HAP-1 (cell line): ENCODE measurements around the gene HOXD1.

Experiments
- DNase-seq, 2 experiments: peaks; one replicate each; pipeline ENCODE4 v3.0.0-alpha.2; 2016 to 2020; ENCODE audit warnings: low spot score in 2 of 2
- H3K27me3 ChIP-seq: fragments of 250-450 bp; sonication (Bioruptor Pico); 2 replicates; pipeline ENCODE4 v1.5.1; 2020; ENCODE audit warnings: low read depth, mild to moderate bottlenecking, moderate library complexity
- H3K36me3 ChIP-seq: fragments of 250-450 bp; sonication (Bioruptor Pico); replicated peaks from 2 replicates; pipeline ENCODE4 v1.5.1; 2020; ENCODE audit warnings: mild to moderate bottlenecking
- H3K4me1 ChIP-seq: fragments of 250-450 bp; sonication (Bioruptor Pico); 2 replicates; pipeline ENCODE4 v1.5.1; 2020; ENCODE audit warnings: mild to moderate bottlenecking
- H3K4me3 ChIP-seq: fragments of 250-450 bp; sonication (Bioruptor Pico); 2 replicates; pipeline ENCODE4 v1.5.1; 2020; ENCODE audit warnings: mild to moderate bottlenecking, moderate library complexity
- H3K9me3 ChIP-seq: fragments of 250-450 bp; sonication (Bioruptor Pico); 2 replicates; pipeline ENCODE4 v1.5.1; 2020; ENCODE audit warnings: mild to moderate bottlenecking, moderate library complexity
- in situ Hi-C: fragments of 300-500 bp; cut with MboI; formaldehyde crosslinking; loops from 3 replicates; pipeline ENCODE4 v1.14.3; 2020; ENCODE audit warnings: low sequenced_read_pairs, inconsistent platforms, mixed read lengths

HOXD1 gene

GRCh38 chr2:176158186-176158591 is 30.3 kb upstream of the HOXD1 start:
- no peaks in the 10 kb centered on the region for H3K27me3 ChIP-seq
- peaks cover 4% of the 10 kb centered on the region; the same call in 1 of the 2 replicates for H3K36me3 ChIP-seq
- DNase-seq: peak in 1 of 2 experiments; percentile 73
- peaks cover 16% of the 10 kb centered on the region for H3K4me1 ChIP-seq
- in situ Hi-C loops: no loop called here
- H3K4me3 ChIP-seq: peak overlapping the region; percentile 31
- no peaks in the 10 kb centered on the region; the same call in 1 of the 2 replicates for H3K9me3 ChIP-seq

GRCh38 chr2:176158855-176159662 is 29.4 kb upstream of the HOXD1 start:
- H3K36me3 ChIP-seq: no peaks in the 10 kb centered on the region; the same call in 1 of the 2 replicates
- H3K9me3 ChIP-seq: no peaks in the 10 kb centered on the region; the same call in 1 of the 2 replicates
- no peaks in the 10 kb centered on the region for H3K27me3 ChIP-seq
- in situ Hi-C loops: no loop called here
- DNase-seq: peak in 1 of 2 experiments; percentile 61
- peaks cover 16% of the 10 kb centered on the region for H3K4me1 ChIP-seq
- no peak overlapping the region for H3K4me3 ChIP-seq

DNA sequence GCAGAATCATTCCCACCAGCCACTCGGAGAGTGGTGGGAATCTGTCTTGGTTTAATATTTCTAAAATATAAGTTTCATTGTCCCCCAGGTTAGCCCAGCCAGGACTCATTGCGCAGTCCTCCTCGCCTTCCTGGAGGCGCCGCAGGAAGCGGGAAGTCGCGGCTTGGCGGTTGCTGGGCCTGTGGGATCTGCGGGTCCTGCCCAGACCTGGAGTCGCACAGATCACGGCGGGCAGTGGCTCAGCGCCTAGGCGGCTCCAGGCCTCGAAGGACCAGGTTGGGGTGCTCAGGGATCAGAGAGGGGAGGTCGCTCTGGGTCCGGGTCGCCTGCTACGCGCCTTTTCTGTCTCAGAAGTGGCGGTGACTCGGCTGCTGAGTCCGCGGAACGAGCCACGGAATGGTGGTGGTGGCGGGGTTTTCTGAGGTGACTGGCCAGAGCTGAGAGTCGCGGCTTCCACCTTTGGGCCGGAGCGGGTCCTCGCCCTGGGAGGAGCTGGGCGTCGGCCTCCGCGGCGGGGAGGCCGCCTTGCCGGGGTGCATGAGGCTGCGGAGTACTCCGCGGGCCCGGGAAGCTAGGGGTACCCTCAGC is 28.7 kb upstream of the HOXD1 start:
- in situ Hi-C loops: no loop called here

DNA sequence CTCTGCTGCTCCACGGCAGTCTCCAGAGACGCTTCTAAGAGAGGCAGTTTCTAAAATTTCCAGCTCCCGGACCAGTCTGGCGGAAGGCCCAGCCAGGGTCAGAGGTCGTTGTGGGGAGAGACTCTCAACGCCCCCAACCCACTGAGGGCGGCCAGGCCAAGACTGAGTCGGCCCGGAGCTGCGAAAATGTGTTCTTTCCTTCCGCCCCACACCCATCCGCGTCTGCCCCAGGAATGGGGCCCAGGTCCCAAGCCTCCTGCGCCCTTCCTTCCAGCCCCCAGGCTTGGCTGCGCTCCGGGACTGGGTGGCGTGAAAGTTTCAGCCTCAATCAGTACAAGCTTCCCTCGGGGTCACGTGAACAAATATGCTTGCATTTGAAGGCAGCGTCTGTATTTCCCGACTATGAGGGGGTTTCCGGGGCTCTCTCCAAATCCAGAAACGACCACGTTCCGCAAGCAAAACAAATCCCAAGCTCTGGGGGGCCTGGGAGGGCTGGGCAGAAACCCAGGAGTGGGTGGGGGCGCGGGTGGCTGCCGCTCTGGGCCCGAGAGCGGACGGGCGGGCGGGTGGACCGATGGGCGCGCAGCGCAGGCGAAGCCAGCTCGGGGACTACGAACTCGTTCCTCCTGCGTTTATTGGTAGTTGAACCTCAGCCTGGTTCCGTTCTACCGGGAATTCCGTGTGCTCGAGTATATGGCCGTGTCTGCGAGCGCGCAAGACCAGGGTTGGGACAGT is 28.1 kb upstream of the HOXD1 start:
- DNase-seq: no peak
- Histone ChIP-seq H3K9me3 (no peaks in the 10 kb centered on the region; the same call in 1 of the 2 replicates), H3K27me3 (no peaks in the 10 kb centered on the region), H3K4me1 (peaks cover 22% of the 10 kb centered on the region), H3K36me3 (no peaks in the 10 kb centered on the region), H3K4me3 (no peak overlapping the region)
- in situ Hi-C loops: no loop called here

More for the DNA sequence above, 28.7 kb upstream of the HOXD1 start:
- no peaks in the 10 kb centered on the region for H3K27me3 ChIP-seq
- peaks cover 20% of the 10 kb centered on the region for H3K4me1 ChIP-seq
- H3K36me3 ChIP-seq: no peaks in the 10 kb centered on the region; the same call in 1 of the 2 replicates
- DNase-seq: no peak
- H3K9me3 ChIP-seq: no peaks in the 10 kb centered on the region; the same call in 1 of the 2 replicates
- no peak overlapping the region for H3K4me3 ChIP-seq

DNA sequence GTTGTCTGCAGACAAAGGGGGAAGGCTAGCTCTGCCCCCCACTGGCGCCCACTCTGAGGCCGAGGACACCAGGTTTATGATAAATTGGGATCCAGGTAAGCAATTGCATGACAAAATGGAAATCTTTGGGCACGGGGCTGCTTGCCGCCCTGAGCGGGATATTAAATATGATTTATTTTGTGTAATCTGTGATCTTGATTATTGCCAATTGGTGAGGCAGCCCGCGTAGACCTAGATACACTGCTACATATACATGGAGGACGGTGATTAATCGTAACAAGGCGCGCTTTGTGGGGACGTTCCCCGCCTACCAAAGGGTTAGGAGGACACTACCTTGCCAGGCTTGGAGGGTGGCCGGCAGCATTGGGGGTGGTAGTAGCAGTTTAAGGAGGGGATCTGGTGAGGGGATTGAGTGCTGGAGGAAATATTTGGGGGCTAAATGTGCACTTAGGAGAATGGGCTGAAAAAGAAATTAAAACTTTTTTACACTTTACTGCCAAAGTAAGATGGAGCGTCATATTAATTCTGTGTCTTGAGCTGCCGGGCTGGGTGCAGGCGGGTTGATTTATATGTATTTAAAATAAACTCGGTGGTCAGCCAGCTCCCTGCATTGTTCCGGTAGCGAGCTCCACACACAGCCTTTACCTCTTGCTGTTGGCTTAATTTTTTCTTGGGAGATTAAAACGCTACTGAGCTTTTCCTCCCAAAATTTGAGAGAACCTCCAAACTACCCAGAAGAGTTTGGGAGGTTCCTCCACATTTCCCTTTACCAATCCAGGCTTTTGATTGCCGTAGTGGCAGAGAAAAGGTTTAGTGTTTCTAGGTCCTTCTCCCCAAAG is 27.3 kb upstream of the HOXD1 start:
- Histone ChIP-seq H3K4me3 (no peak overlapping the region), H3K4me1 (peaks cover 26% of the 10 kb centered on the region), H3K9me3 (no peaks in the 10 kb centered on the region; the same call in 1 of the 2 replicates), H3K27me3 (no peaks in the 10 kb centered on the region), H3K36me3 (no peaks in the 10 kb centered on the region)
- no peak for DNase-seq
- in situ Hi-C loops: no loop called here

GRCh38 chr2:176161825-176162626 is 26.4 kb upstream of the HOXD1 start:
- no peak overlapping the region for H3K4me3 ChIP-seq
- H3K9me3 ChIP-seq: no peaks in the 10 kb centered on the region; the same call in 1 of the 2 replicates
- DNase-seq: no peak
- in situ Hi-C loops: no loop called here
- H3K4me1 ChIP-seq: peaks cover 25% of the 10 kb centered on the region
- H3K27me3 ChIP-seq: no peaks in the 10 kb centered on the region
- no peaks in the 10 kb centered on the region for H3K36me3 ChIP-seq

GRCh38 chr2:176162911-176163671 is 25.4 kb upstream of the HOXD1 start:
- Histone ChIP-seq H3K9me3 (no peaks in the 10 kb centered on the region; the same call in 1 of the 2 replicates), H3K4me1 (peaks cover 17% of the 10 kb centered on the region), H3K36me3 (no peaks in the 10 kb centered on the region), H3K4me3 (no peak overlapping the region), H3K27me3 (no peaks in the 10 kb centered on the region)
- in situ Hi-C loops: no loop called here
- no peak for DNase-seq

DNA sequence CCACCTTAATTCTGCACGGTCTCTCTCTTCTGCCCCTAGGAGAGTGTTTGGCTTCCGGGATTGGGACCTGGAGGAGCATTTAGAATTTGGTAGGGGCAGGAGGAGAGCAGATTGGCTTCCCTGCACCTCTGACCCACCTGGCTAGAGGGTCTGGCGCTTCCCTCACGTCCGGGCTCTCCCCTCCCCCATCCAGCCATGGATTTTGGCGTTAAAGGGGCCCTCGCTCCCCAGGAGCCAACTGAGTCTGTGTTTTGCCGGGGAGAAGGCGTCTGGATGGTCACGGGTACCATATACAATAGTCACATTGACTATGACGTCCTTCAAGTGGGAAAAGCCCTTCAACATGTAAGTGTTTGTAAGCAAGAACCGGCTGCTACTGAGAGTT is 24.8 kb upstream of the HOXD1 start:
- in situ Hi-C loops: no loop called here
- no peak for DNase-seq
- Histone ChIP-seq H3K27me3 (no peaks in the 10 kb centered on the region), H3K9me3 (no peaks in the 10 kb centered on the region; the same call in 1 of the 2 replicates), H3K36me3 (no peaks in the 10 kb centered on the region), H3K4me3 (no peak overlapping the region), H3K4me1 (peaks cover 13% of the 10 kb centered on the region)

GRCh38 chr2:176164201-176164600 is 24.3 kb upstream of the HOXD1 start:
- H3K4me3 ChIP-seq: no peak overlapping the region
- no peaks in the 10 kb centered on the region for H3K27me3 ChIP-seq
- H3K9me3 ChIP-seq: no peaks in the 10 kb centered on the region; the same call in 1 of the 2 replicates
- no peak for DNase-seq
- no peaks in the 10 kb centered on the region for H3K36me3 ChIP-seq
- peaks cover 13% of the 10 kb centered on the region for H3K4me1 ChIP-seq
- in situ Hi-C loops: no loop called here

DNA sequence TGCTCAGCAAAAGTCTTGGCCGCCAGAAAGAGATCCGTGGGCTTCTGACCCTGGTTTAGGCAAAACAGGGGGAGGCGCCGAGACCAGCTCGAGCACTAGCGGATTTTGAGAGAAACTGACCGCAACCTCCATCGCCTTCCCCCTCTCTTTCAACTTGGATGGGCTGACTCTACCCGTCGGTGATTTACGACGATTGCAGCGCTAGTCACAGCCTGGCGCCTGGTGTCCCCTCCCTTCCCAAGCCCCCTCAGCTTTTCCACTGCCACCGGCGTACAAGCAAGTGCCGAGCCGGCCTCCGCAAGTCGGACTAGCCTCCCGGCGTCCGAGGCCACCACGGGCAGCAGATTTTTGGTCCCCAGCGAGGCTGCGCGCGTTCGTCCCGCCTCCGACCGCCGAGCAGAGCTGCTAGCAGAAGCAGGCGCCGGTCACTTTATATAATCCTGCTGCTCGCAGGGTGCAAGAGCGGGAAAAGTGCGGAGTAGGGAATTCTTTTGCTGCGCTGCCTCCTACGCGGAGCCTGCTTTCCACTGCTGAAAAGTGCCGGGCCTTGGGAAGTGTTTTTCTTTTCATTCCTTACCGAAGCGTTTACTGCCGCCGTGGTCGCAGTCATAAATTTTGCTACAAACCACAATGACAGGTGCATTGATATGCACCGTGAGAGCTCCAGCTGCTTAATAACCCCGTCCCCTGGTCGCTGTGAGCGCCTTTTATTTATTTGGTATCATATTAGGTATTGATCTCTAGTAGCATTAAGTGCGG is 23.7 kb upstream of the HOXD1 start:
- Histone ChIP-seq H3K36me3 (no peaks in the 10 kb centered on the region), H3K4me3 (peak overlapping the region; percentile 25), H3K4me1 (peaks cover 13% of the 10 kb centered on the region), H3K9me3 (no peaks in the 10 kb centered on the region; the same call in 1 of the 2 replicates), H3K27me3 (no peaks in the 10 kb centered on the region)
- in situ Hi-C loops: no loop called here
- peak; percentile 74 to 82 for DNase-seq

- Histone ChIP-seq H3K27me3 (no peaks in the 10 kb centered on the region), H3K9me3 (no peaks in the 10 kb centered on the region; the same call in 1 of the 2 replicates)
These were observed 23.0 kb upstream of the HOXD1 start for GRCh38 chr2:176165370-176166050.

More at GRCh38 chr2:176165370-176166050, 23.0 kb upstream of the HOXD1 start:
- peak overlapping the region; percentile 25 for H3K4me3 ChIP-seq
- no peak for DNase-seq
- in situ Hi-C loops: no loop called here
- no peaks in the 10 kb centered on the region for H3K36me3 ChIP-seq
- H3K4me1 ChIP-seq: peaks cover 13% of the 10 kb centered on the region
